HEK293 (cell line): Measurements from ENCODE around the gene P2RY13.

Experiments used
- CTCF ChIA-PET: fragments of 350-600 bp; formaldehyde crosslinking; extraction: SDS; loops from one replicate; lab custom pipeline; 2021; ENCODE audit warnings: antibody characterized with exemption; lab: Yijun Ruan, JAX
- POLR2A ChIA-PET: fragments of 300-600 bp; formaldehyde crosslinking; extraction: SDS; loops from one replicate; lab custom pipeline; 2020; ENCODE audit warnings: antibody characterized with exemption, inconsistent platforms; lab: Yijun Ruan, JAX
- H3K27ac ChIP-seq: fragments of 200-500 bp; sonication (Bioruptor generic); 2 replicates; pipeline ENCODE4 v1.5.1; 2014; ENCODE audit warnings: low read depth, low read length, control low read depth, inconsistent platforms; ENCODE audit errors: extremely low read depth
- H3K36me3 ChIP-seq, 2 experiments: fragments of 200-500 bp in 1 of 2; sonication (Bioruptor generic) in 1 of 2; 1 replicate in 1 of 2; 2 replicates in 1 of 2; pipeline ENCODE4 v1.5.1; 2014 to 2017; ENCODE audit warnings: inconsistent platforms in 2 of 2, low read length in 2 of 2; ENCODE audit not compliant: control insufficient read depth in 2 of 2, insufficient read depth in 1 of 2
- H3K4me1 ChIP-seq: fragments of 200-500 bp; sonication (Bioruptor generic); 2 replicates; pipeline ENCODE4 v1.5.1; 2014; ENCODE audit warnings: mild to moderate bottlenecking, low read length, inconsistent platforms; ENCODE audit not compliant: control insufficient read depth, insufficient read depth
- H3K4me3 ChIP-seq: 2 replicates; pipeline ENCODE4 v1.5.1; 2011; ENCODE audit warnings: low read depth, mild to moderate bottlenecking, control low read depth, low read length, moderate library complexity
- H3K9me3 ChIP-seq: fragments of 200-500 bp; sonication (Bioruptor generic); 2 replicates; pipeline ENCODE4 v1.5.1; 2014; ENCODE audit warnings: low read depth, low read length, inconsistent platforms; ENCODE audit not compliant: control insufficient read depth, insufficient read depth
- HOXC10 ChIP-seq: sonication (generic); formaldehyde crosslinking; IDR thresholded peaks from 2 replicates; pipeline ENCODE4 v1.8.1; 2023; ENCODE audit warnings: mild to moderate bottlenecking, missing genetic modification reagents
- ZFHX2 ChIP-seq: fragments of 450-650 bp; formaldehyde crosslinking; conservative IDR thresholded peaks from 2 replicates; pipeline ENCODE4 v1.5.1; 2016; ENCODE audit warnings: missing biosample characterization, missing genetic modification characterization
- ZIC2 ChIP-seq: fragments of 450-650 bp; formaldehyde crosslinking; IDR thresholded peaks from 2 replicates; pipeline ENCODE4 v1.5.1; 2016; ENCODE audit warnings: missing biosample characterization, missing genetic modification characterization
- ZNF132 ChIP-seq: fragments of 450-650 bp; formaldehyde crosslinking; IDR thresholded peaks from 2 replicates; pipeline ENCODE4 v1.5.1; 2017; ENCODE audit warnings: missing biosample characterization, missing genetic modification characterization, borderline replicate concordance
- ZNF23 ChIP-seq: fragments of 450-650 bp; formaldehyde crosslinking; IDR thresholded peaks from 2 replicates; pipeline ENCODE4 v1.5.1; 2016; ENCODE audit warnings: missing biosample characterization, missing genetic modification characterization, borderline replicate concordance
- ZNF311 ChIP-seq: fragments of 450-650 bp; formaldehyde crosslinking; IDR thresholded peaks from 2 replicates; pipeline ENCODE4 v1.5.1; 2017; ENCODE audit warnings: missing biosample characterization, missing genetic modification characterization, borderline replicate concordance
- ZNF423 ChIP-seq: fragments of 450-650 bp; formaldehyde crosslinking; IDR thresholded peaks from 2 replicates; pipeline ENCODE4 v1.5.1; 2016; ENCODE audit warnings: missing biosample characterization, missing genetic modification characterization
- ZNF792 ChIP-seq: fragments of 450-650 bp; formaldehyde crosslinking; IDR thresholded peaks from 2 replicates; pipeline ENCODE4 v1.5.1; 2016; ENCODE audit warnings: missing biosample characterization, missing genetic modification characterization
- TF ChIP-seq, protein P1 (sequence below): fragments of 450-650 bp; formaldehyde crosslinking; IDR thresholded peaks from 2 replicates; pipeline ENCODE4 v1.5.1; 2017; ENCODE audit warnings: missing biosample characterization, missing genetic modification characterization
- TF ChIP-seq, protein P2 (sequence below): IDR thresholded peaks from 2 replicates; pipeline ENCODE4 v1.6.1; 2011; ENCODE audit warnings: mild to moderate bottlenecking, low read depth, low read length, borderline replicate concordance
- TF ChIP-seq, protein P3 (sequence below): fragments of 450-650 bp; formaldehyde crosslinking; IDR thresholded peaks from 2 replicates; pipeline ENCODE4 v1.5.1; 2016; ENCODE audit warnings: missing biosample characterization, missing genetic modification characterization
- TF ChIP-seq, protein P4 (sequence below): fragments of 450-650 bp; formaldehyde crosslinking; IDR thresholded peaks from 2 replicates; pipeline ENCODE4 v1.5.1; 2016; ENCODE audit warnings: missing biosample characterization, missing genetic modification characterization
- TF ChIP-seq, protein P5 (sequence below): fragments of 450-650 bp; formaldehyde crosslinking; IDR thresholded peaks from 2 replicates; pipeline ENCODE4 v1.5.0; 2017; ENCODE audit warnings: missing biosample characterization, missing genetic modification characterization, borderline replicate concordance
- TF ChIP-seq, protein P6 (sequence below): fragments of 450-650 bp; formaldehyde crosslinking; IDR thresholded peaks from 2 replicates; pipeline ENCODE4 v1.5.1; 2016; ENCODE audit warnings: missing biosample characterization, missing genetic modification characterization

Gene P2RY13

DNA sequence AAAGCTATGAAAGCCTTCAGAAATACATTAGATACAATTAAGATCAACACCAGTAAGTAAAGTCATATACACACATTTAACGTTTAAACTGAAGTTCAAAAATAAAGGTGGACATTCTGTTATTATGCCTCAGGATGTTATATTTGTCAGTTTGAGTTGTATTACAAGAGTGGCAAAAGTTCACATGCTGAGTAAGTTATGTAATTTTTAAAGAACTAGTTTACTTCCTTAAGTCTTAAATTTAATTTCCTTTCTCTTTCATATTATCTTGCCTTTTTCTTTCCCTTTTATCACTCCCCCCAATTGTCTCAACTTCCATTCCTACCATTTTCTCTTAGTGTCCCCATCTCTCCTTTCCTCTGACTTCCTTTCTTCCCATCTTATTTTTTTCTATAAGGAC, 7.8 kb downstream of the P2RY13 start:
- ChIA-PET CTCF (interaction anchor here (0.5 kb wide), 1 partner anchor 539 kb away, joined by 3 read pairs; no protein-coding TSS in a partner anchor), POLR2A (no interaction called here)
- no peak overlapping the region for H3K27ac ChIP-seq
- no peaks in the 10 kb centered on the region for H3K4me1 ChIP-seq
- H3K4me3 ChIP-seq = no peak overlapping the region
- TF ChIP-seq, protein P1, sequence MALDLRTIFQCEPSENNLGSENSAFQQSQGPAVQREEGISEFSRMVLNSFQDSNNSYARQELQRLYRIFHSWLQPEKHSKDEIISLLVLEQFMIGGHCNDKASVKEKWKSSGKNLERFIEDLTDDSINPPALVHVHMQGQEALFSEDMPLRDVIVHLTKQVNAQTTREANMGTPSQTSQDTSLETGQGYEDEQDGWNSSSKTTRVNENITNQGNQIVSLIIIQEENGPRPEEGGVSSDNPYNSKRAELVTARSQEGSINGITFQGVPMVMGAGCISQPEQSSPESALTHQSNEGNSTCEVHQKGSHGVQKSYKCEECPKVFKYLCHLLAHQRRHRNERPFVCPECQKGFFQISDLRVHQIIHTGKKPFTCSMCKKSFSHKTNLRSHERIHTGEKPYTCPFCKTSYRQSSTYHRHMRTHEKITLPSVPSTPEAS (tag by site-specific recombination) = no peak
- TF ChIP-seq, protein P2, sequence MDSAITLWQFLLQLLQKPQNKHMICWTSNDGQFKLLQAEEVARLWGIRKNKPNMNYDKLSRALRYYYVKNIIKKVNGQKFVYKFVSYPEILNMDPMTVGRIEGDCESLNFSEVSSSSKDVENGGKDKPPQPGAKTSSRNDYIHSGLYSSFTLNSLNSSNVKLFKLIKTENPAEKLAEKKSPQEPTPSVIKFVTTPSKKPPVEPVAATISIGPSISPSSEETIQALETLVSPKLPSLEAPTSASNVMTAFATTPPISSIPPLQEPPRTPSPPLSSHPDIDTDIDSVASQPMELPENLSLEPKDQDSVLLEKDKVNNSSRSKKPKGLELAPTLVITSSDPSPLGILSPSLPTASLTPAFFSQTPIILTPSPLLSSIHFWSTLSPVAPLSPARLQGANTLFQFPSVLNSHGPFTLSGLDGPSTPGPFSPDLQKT = no peak
- TF ChIP-seq, protein P3, sequence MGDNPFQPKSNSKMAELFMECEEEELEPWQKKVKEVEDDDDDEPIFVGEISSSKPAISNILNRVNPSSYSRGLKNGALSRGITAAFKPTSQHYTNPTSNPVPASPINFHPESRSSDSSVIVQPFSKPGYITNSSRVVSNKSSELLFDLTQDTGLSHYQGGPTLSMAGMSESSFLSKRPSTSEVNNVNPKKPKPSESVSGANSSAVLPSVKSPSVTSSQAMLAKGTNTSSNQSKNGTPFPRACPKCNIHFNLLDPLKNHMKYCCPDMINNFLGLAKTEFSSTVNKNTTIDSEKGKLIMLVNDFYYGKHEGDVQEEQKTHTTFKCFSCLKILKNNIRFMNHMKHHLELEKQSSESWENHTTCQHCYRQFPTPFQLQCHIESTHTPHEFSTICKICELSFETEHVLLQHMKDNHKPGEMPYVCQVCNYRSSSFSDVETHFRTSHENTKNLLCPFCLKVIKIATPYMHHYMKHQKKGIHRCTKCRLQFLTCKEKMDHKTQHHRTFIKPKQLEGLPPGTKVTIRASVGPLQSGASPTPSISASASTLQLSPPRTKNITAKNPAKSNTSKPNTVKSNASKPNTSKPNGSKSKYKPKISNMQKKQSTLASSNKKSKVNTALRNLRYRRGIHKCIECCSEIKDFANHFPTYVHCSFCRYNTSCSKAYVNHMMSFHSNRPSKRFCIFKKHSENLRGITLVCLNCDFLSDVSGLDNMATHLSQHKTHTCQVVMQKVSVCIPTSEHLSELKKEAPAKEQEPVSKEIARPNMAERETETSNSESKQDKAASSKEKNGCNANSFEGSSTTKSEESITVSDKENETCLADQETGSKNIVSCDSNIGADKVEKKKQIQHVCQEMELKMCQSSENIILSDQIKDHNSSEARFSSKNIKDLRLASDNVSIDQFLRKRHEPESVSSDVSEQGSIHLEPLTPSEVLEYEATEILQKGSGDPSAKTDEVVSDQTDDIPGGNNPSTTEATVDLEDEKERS (tag by site-specific recombination) = no peak
- TF ChIP-seq ZNF423 (tag by site-specific recombination) (no peak), ZNF132 (tag by site-specific recombination) (no peak), ZNF311 (tag by site-specific recombination) (no peak), ZNF23 (tag by site-specific recombination) (no peak), ZFHX2 (tag by site-specific recombination) (no peak), HOXC10 (CRISPR knock-in tag) (no peak), ZIC2 (tag by site-specific recombination) (no peak), ZNF792 (tag by site-specific recombination) (no peak)
- TF ChIP-seq, protein P4, sequence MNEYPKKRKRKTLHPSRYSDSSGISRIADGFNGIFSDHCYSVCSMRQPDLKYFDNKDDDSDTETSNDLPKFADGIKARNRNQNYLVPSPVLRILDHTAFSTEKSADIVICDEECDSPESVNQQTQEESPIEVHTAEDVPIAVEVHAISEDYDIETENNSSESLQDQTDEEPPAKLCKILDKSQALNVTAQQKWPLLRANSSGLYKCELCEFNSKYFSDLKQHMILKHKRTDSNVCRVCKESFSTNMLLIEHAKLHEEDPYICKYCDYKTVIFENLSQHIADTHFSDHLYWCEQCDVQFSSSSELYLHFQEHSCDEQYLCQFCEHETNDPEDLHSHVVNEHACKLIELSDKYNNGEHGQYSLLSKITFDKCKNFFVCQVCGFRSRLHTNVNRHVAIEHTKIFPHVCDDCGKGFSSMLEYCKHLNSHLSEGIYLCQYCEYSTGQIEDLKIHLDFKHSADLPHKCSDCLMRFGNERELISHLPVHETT (tag by site-specific recombination) = no peak
- TF ChIP-seq, protein P5, sequence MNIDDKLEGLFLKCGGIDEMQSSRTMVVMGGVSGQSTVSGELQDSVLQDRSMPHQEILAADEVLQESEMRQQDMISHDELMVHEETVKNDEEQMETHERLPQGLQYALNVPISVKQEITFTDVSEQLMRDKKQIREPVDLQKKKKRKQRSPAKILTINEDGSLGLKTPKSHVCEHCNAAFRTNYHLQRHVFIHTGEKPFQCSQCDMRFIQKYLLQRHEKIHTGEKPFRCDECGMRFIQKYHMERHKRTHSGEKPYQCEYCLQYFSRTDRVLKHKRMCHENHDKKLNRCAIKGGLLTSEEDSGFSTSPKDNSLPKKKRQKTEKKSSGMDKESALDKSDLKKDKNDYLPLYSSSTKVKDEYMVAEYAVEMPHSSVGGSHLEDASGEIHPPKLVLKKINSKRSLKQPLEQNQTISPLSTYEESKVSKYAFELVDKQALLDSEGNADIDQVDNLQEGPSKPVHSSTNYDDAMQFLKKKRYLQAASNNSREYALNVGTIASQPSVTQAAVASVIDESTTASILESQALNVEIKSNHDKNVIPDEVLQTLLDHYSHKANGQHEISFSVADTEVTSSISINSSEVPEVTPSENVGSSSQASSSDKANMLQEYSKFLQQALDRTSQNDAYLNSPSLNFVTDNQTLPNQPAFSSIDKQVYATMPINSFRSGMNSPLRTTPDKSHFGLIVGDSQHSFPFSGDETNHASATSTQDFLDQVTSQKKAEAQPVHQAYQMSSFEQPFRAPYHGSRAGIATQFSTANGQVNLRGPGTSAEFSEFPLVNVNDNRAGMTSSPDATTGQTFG (tag by site-specific recombination) = no peak
- TF ChIP-seq, protein P6, sequence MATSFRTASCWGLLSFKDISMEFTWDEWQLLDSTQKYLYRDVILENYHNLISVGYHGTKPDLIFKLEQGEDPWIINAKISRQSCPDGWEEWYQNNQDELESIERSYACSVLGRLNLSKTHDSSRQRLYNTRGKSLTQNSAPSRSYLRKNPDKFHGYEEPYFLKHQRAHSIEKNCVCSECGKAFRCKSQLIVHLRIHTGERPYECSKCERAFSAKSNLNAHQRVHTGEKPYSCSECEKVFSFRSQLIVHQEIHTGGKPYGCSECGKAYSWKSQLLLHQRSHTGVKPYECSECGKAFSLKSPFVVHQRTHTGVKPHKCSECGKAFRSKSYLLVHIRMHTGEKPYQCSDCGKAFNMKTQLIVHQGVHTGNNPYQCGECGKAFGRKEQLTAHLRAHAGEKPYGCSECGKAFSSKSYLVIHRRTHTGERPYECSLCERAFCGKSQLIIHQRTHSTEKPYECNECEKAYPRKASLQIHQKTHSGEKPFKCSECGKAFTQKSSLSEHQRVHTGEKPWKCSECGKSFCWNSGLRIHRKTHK (tag by site-specific recombination) = no peak
- H3K9me3 ChIP-seq = no peaks in the 10 kb centered on the region
- no peaks in the 10 kb centered on the region for H3K36me3 ChIP-seq
